Gastroesophageal sphincter (tissue), 4 donors: ENCODE measurements around the gene PRRX1. TPM values are rescaled to one million over a fixed set of nuclear protein-coding genes. Genes with fewer than 3 reads are reported as not detected.

ENCODE experiments used
- ATAC-seq: fragments of 150-250 bp; one replicate; pipeline ENCODE4 v1.9.1; 2016; ENCODE audit warnings: mild to moderate bottlenecking, moderate library complexity
- H3K27ac ChIP-seq, 4 donors: fragments of 200-600 bp; sonication (generic) in 3 of 4; 1 replicate in 3 of 4; 2 replicates in 1 of 4; pipeline ENCODE4 v1.5.1; 2016 to 2019
- H3K27me3 ChIP-seq: fragments of 200-600 bp; sonication (generic); one replicate; pipeline ENCODE4 v1.5.1; 2019
- H3K36me3 ChIP-seq, 2 donors: fragments of 200-600 bp; sonication (generic); one replicate each; pipeline ENCODE4 v1.5.1; 2019; ENCODE audit warnings: control low read depth in 1 of 2
- H3K4me1 ChIP-seq, 3 donors: fragments of 200-600 bp; sonication (generic); 1 replicate in 2 of 3; 2 replicates in 1 of 3; pipeline ENCODE4 v1.5.1; 2016 to 2019; ENCODE audit warnings: control low read depth in 2 of 3
- H3K4me3 ChIP-seq, 2 donors: fragments of 200-600 bp; sonication (generic); one replicate each; pipeline ENCODE4 v1.5.1; 2019; ENCODE audit warnings: mild to moderate bottlenecking in 1 of 2, moderate library complexity in 1 of 2
- H3K9me3 ChIP-seq, 3 donors: fragments of 200-600 bp; sonication (generic); one replicate each; pipeline ENCODE4 v1.5.1; 2017 to 2019; ENCODE audit warnings: control low read depth in 2 of 3
- CTCF ChIP-seq, 4 experiments: fragments of 200-600 bp in 2 of 4; fragments of 450-650 bp in 2 of 4; sonication (generic) in 1 of 4; IDR thresholded peaks; one replicate each; pipeline ENCODE4 v1.5.1; 2017 to 2019; ENCODE audit warnings: antibody characterized with exemption in 4 of 4, mild to moderate bottlenecking in 2 of 4, moderate library complexity in 2 of 4
- EP300 ChIP-seq: sonication (generic); formaldehyde crosslinking; IDR thresholded peaks from one replicate; pipeline ENCODE4 v1.6.1; 2017; ENCODE audit warnings: antibody characterized with exemption, mild to moderate bottlenecking
- POLR2A ChIP-seq, 2 donors: fragments of 450-650 bp; IDR thresholded peaks; one replicate each; pipeline ENCODE4 v1.6.1; 2017; ENCODE audit warnings: antibody characterized with exemption in 2 of 2, mild to moderate bottlenecking in 2 of 2, moderate library complexity in 1 of 2
- POLR2AphosphoS5 ChIP-seq: sonication (generic); formaldehyde crosslinking; IDR thresholded peaks from one replicate; pipeline ENCODE4 v1.6.1; 2017; ENCODE audit warnings: antibody characterized with exemption
- WGBS, 2 donors: methylation state at CpG; one replicate each; pipeline ENCODE4 v1.1.5; 2018; ENCODE audit warnings: low coverage in 1 of 2; 5-methylcytosine and 5-hydroxymethylcytosine counted together
- total RNA-seq, 4 donors: library from RNA; depleted of rRNA; stranded (reverse); fragments of >200 nt; gene quantifications; one replicate each; pipeline ENCODE4 v1.1.0, GENCODE V29; 2016

The PRRX1 gene
- total RNA-seq, 4 donors from 2014 or later = 13.4 to 27.9 (median 21.4) TPM

- H3K4me1 ChIP-seq = no peaks in the 10 kb centered on the region
- ATAC-seq = no peak
- no peak overlapping the region for H3K27ac ChIP-seq
- no peaks in the 10 kb centered on the region for H3K36me3 ChIP-seq
- TF ChIP-seq EP300 = no peak
- no peak for TF ChIP-seq POLR2A (IDR thresholded peaks at IDR 0.05)
- TF ChIP-seq CTCF (IDR thresholded peaks at IDR 0.05) = no peak
- TF ChIP-seq POLR2AphosphoS5 = no peak
- no peaks in the 10 kb centered on the region for H3K27me3 ChIP-seq
- no peaks in the 10 kb centered on the region for H3K9me3 ChIP-seq
- H3K4me3 ChIP-seq = no peak overlapping the region
- WGBS, 2 donors = 58 to 71% methylated on average over 1 of the region's 1 CpG
Observed at GRCh38 chr1:170714938-170715337, 51.0 kb downstream of the PRRX1 start.

GRCh38 chr1:170716835-170717429 is 53.0 kb downstream of the PRRX1 start:
- no peak for TF ChIP-seq EP300
- no peak for TF ChIP-seq POLR2A (IDR thresholded peaks at IDR 0.05)
- TF ChIP-seq POLR2AphosphoS5 = no peak
- no peak for TF ChIP-seq CTCF (IDR thresholded peaks at IDR 0.05)

GRCh38 chr1:170720661-170721060 is 56.7 kb downstream of the PRRX1 start:
- H3K4me1 ChIP-seq = no peaks in the 10 kb centered on the region
- WGBS, 2 donors = 85 to 93% methylated on average over 2 of the region's 2 CpGs
- TF ChIP-seq CTCF (IDR thresholded peaks at IDR 0.05) = no peak
- TF ChIP-seq EP300 = no peak
- TF ChIP-seq POLR2AphosphoS5 = no peak
- no peak for TF ChIP-seq POLR2A (IDR thresholded peaks at IDR 0.05)
- no peaks in the 10 kb centered on the region for H3K27me3 ChIP-seq
- no peaks in the 10 kb centered on the region for H3K36me3 ChIP-seq
- H3K4me3 ChIP-seq = no peak overlapping the region
- no peak for ATAC-seq
- H3K9me3 ChIP-seq = no peaks in the 10 kb centered on the region
- H3K27ac ChIP-seq = no peak overlapping the region

More at GRCh38 chr1:170716835-170717429, 53.0 kb downstream of the PRRX1 start:
- H3K4me1 ChIP-seq = no peaks in the 10 kb centered on the region
- H3K27me3 ChIP-seq = no peaks in the 10 kb centered on the region
- no peak overlapping the region for H3K4me3 ChIP-seq
- no peaks in the 10 kb centered on the region for H3K9me3 ChIP-seq
- WGBS, 2 donors = 11 to 53% methylated on average over 3 of the region's 3 CpGs
- no peaks in the 10 kb centered on the region for H3K36me3 ChIP-seq
- no peak overlapping the region for H3K27ac ChIP-seq
- ATAC-seq = no peak

- no peak overlapping the region for H3K4me3 ChIP-seq
- TF ChIP-seq CTCF (IDR thresholded peaks at IDR 0.05) = no peak
- no peak for TF ChIP-seq POLR2A (IDR thresholded peaks at IDR 0.05)
- TF ChIP-seq POLR2AphosphoS5 = no peak
- no peak for TF ChIP-seq EP300
- 92 to 93% methylated on average over 2 to 4 of the region's 4 CpGs for WGBS, 2 donors
Observed at GRCh38 chr1:170721621-170722020, 57.7 kb downstream of the PRRX1 start.

GRCh38 chr1:170723518-170723917 is 59.6 kb downstream of the PRRX1 start:
- H3K4me3 ChIP-seq = no peak overlapping the region
- no peaks in the 10 kb centered on the region for H3K36me3 ChIP-seq
- H3K4me1 ChIP-seq = no peaks in the 10 kb centered on the region
- no peak for TF ChIP-seq POLR2AphosphoS5
- TF ChIP-seq POLR2A (IDR thresholded peaks at IDR 0.05) = no peak
- TF ChIP-seq CTCF (IDR thresholded peaks at IDR 0.05) = no peak
- no peak for TF ChIP-seq EP300
- H3K9me3 ChIP-seq = no peaks in the 10 kb centered on the region
- 93 to 95% methylated on average over 2 of the region's 2 CpGs for WGBS, 2 donors
- H3K27ac ChIP-seq = no peak overlapping the region
- ATAC-seq = no peak
- no peaks in the 10 kb centered on the region for H3K27me3 ChIP-seq

More at GRCh38 chr1:170721621-170722020, 57.7 kb downstream of the PRRX1 start:
- no peaks in the 10 kb centered on the region for H3K36me3 ChIP-seq
- no peaks in the 10 kb centered on the region for H3K4me1 ChIP-seq
- ATAC-seq = no peak
- H3K9me3 ChIP-seq = no peaks in the 10 kb centered on the region
- no peak overlapping the region for H3K27ac ChIP-seq
- no peaks in the 10 kb centered on the region for H3K27me3 ChIP-seq
